Stimulated activated naive B cell treated with anti-CD40 and anti-IgM and Interleukin-4, amounts not matched to agents 10 μg/mL and 1 μg/mL and 100 μg/mL, for 72 hours (primary cell): ENCODE data around the gene ELN.

ENCODE experiments used
- ATAC-seq, 2 donors: fragments of 150-1000 bp; cut with Tn5 transposase; replicated peaks; 2 replicates each; pipeline ENCODE4 v1.10.0; 2021; ENCODE audit warnings: moderate library complexity in 1 of 2
- DNase-seq: peaks from one replicate; pipeline ENCODE4 v3.0.0; 2021
- H3K27ac Mint-ChIP-seq: one replicate; pipeline ENCODE4 v1.8.0; 2022; ENCODE audit warnings: mild to moderate bottlenecking, mixed read lengths
- H3K27me3 Mint-ChIP-seq, 2 donors: one replicate each; pipeline ENCODE4 v1.8.0; 2022; ENCODE audit warnings: mixed read lengths in 2 of 2
- H3K36me3 Mint-ChIP-seq, 2 donors: one replicate each; pipeline ENCODE4 v1.8.0; 2022; ENCODE audit warnings: mixed read lengths in 2 of 2, mild to moderate bottlenecking in 1 of 2
- H3K4me1 Mint-ChIP-seq, 2 donors: one replicate each; pipeline ENCODE4 v1.8.0; 2022; ENCODE audit warnings: mixed read lengths in 2 of 2, mild to moderate bottlenecking in 1 of 2
- H3K4me3 Mint-ChIP-seq, 2 donors: one replicate each; pipeline ENCODE4 v1.8.0; 2022; ENCODE audit warnings: mild to moderate bottlenecking in 2 of 2, mixed read lengths in 2 of 2, moderate library complexity in 1 of 2
- H3K9me3 Mint-ChIP-seq, 2 donors: one replicate each; pipeline ENCODE4 v1.8.0; 2022; ENCODE audit warnings: mixed read lengths in 2 of 2, mild to moderate bottlenecking in 1 of 2

Gene ELN

DNA sequence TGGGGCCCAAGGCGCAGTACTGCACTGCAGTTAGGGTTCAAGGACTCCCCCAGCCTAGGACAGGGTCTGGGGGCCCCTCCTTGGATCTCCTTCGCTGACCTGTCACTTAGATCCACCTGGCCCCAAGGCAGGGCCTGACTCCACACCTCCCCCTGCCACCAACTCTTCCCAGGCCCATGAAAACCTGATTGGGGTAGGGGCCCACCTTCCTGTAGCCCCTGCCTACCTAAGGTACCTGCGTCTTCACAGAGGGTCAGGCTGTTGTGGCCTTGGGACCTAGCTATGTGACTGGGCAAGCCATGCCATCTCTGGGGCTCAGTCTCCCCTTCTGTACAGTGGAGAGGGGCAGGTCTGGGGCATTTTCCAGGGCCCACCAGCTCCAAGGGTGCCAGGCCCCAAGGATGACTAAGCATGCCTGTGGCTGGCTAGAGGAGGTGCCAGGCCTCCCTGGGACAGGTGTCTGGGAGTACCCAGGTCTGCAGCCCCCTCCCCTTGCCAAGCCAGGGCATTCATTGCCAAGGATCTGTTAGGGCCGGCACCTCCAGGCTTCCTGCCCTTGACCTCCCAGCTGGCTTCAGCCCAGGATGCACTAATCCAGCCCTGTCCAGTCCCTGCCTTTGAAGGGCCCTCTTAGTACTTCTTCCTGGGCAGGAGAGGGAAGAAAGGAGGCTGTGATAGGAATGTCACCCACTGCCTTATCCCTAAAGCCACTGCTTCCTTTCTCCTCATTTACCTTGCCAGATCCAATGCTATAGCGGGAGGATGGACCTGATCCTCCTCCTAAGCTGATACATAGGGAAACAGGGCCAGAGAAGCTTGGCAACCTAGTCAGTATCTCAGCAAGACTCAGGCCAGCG lies 57.0 kb downstream of the ELN start:
- Mint-ChIP-seq H3K4me3 (peak overlapping the region; percentile 84 to 91), H3K4me1 (peaks cover 18 to 20% of the 10 kb centered on the region in 2 donors), H3K9me3 (no peaks in the 10 kb centered on the region), H3K36me3 (peaks cover 23 to 32% of the 10 kb centered on the region in 2 donors), H3K27ac (peak overlapping the region; percentile 75), H3K27me3 (no peaks in the 10 kb centered on the region)
- DNase-seq (no peak), ATAC-seq (no peak)

DNA sequence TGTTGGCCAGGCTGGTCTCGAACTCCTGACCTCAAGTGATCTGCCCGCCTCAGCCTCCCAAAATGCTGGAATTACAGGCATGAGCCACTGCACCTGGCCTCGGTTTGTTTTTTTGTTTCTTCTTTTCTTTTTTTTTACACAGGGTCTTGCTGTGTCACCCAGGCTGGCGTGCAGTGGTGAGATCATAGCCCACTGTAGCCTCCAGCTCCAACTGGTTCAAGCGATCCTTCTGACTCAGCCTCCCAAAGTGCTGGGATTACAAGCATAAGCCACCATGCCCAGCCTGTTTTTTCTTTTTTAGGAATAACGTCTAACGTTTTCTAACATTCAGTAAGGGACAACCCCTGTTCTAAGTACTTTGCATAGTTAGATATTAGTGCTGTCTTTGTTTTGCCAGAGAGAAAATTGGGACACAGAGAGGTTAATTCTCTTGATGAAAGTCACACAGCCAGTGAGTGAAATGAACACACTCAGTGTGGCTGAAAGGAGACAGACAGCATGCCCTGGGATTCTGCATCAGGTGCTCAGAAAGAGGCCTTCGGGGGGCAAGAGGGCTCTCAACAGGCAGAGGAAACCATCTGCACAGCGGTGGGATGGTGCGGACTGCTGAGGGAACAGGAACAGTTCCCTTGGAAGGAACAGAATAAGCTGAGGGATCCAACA lies 59.9 kb downstream of the ELN start:
- H3K27me3 Mint-ChIP-seq: no peaks in the 10 kb centered on the region
- H3K27ac Mint-ChIP-seq: no peak overlapping the region
- no peaks in the 10 kb centered on the region for H3K9me3 Mint-ChIP-seq
- DNase-seq (no peak), ATAC-seq (no peak)
- peaks cover 26 to 32% of the 10 kb centered on the region in 2 donors for H3K36me3 Mint-ChIP-seq
- peaks cover 26 to 29% of the 10 kb centered on the region in 2 donors for H3K4me1 Mint-ChIP-seq
- no peak overlapping the region for H3K4me3 Mint-ChIP-seq

GRCh38 chr7:74092321-74092963 lies 64.5 kb downstream of the ELN start:
- peak in 1 of 2 donors; percentile 1 for ATAC-seq
- H3K4me1 Mint-ChIP-seq: peaks cover 24 to 32% of the 10 kb centered on the region in 2 donors
- H3K4me3 Mint-ChIP-seq: peak overlapping the region; percentile 90 to 94
- DNase-seq: no peak
- peaks cover 25 to 32% of the 10 kb centered on the region in 2 donors for H3K36me3 Mint-ChIP-seq
- no peaks in the 10 kb centered on the region for H3K27me3 Mint-ChIP-seq
- H3K9me3 Mint-ChIP-seq: no peaks in the 10 kb centered on the region
- peak overlapping the region; percentile 97 for H3K27ac Mint-ChIP-seq

- H3K4me3 Mint-ChIP-seq: peak overlapping the region; percentile 90 to 94
- peaks cover 27 to 33% of the 10 kb centered on the region in 2 donors for H3K36me3 Mint-ChIP-seq
- DNase-seq (peak; percentile 59), ATAC-seq (peak; percentile 69 to 71)
- H3K27me3 Mint-ChIP-seq: no peaks in the 10 kb centered on the region
- H3K4me1 Mint-ChIP-seq: peaks cover 28 to 32% of the 10 kb centered on the region in 2 donors
- H3K9me3 Mint-ChIP-seq: no peaks in the 10 kb centered on the region
- peak overlapping the region; percentile 97 for H3K27ac Mint-ChIP-seq
Measured at GRCh38 chr7:74092964-74093471, 65.0 kb downstream of the ELN start.

GRCh38 chr7:74093671-74094223 lies 65.8 kb downstream of the ELN start:
- Mint-ChIP-seq H3K36me3 (peaks cover 30 to 35% of the 10 kb centered on the region in 2 donors), H3K27me3 (no peaks in the 10 kb centered on the region), H3K4me3 (peak overlapping the region; percentile 90 to 94), H3K9me3 (no peaks in the 10 kb centered on the region), H3K27ac (peak overlapping the region; percentile 97), H3K4me1 (peaks cover 31 to 32% of the 10 kb centered on the region in 2 donors)
- ATAC-seq (peak; percentile 28 to 30), DNase-seq (no peak)

DNA sequence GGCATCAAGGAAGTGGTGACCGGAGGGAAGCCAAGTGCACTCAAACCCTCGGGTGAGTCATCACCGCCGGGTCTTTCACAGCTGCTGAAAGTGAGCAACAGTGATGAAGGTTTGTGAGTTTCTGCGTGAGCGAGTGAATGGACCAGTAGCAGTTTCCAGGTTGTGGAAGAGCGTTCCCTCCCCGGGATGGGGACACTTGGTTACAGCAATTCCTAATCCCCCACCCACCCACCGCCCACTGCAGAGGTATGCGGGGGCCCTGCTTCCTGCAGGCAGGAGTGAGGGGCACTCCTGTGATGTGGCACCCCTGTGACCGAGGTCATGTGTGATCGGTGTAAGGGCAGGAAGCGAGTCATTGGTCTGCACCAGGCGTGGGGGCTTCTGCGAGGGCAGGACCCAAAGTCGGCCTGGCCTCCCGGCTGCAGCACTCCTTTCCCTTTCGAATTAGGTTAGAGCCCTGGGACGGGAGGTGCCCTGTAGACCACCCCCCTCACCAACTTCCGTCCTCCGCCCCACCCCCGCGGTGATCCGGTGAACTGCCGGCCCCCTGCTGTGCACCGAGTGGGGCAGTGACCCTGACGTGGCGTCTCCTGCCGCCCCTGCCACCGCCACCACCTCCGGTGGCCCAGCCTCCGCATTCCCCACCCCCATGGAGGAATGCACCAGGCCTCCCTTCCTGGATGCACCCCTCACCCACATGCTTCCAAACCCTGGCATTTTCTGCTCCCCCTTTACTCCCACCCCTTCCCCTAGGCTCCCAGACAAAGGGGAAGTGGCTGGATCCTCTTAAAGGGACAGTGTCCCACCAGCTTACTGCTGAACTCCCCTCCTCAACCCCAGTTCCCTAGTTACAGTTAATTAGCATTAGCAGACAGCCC lies 66.5 kb downstream of the ELN start:
- Mint-ChIP-seq H3K4me3 (peak overlapping the region; percentile 90 to 94), H3K27ac (peak overlapping the region; percentile 97), H3K9me3 (no peaks in the 10 kb centered on the region), H3K36me3 (peaks cover 27 to 33% of the 10 kb centered on the region in 2 donors), H3K4me1 (peaks cover 35 to 37% of the 10 kb centered on the region in 2 donors), H3K27me3 (no peaks in the 10 kb centered on the region)
- ATAC-seq: peak; percentile 76 to 79
- peak; percentile 64 for DNase-seq

DNA sequence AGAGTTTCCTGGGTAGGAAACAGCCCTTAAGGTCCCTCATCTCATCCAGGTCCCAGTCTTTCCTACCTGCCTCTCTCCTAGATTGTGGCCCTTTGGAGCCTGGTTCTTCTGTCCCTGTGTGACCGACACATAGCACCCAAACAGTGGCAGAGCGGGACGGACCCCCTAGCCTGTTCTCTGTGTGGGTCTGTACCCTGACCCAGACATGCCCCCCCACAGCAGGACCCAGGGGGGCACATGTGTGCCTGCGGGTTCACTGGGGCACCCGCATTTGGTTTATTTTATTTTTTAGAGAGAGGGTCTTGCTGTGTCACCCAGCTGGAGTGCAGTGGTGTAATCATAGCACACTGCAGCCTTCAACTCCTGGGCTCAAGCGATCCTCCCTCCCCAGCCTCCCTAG lies 67.2 kb downstream of the ELN start:
- H3K27ac Mint-ChIP-seq: peak overlapping the region; percentile 97
- peaks cover 30 to 36% of the 10 kb centered on the region in 2 donors for H3K36me3 Mint-ChIP-seq
- H3K27me3 Mint-ChIP-seq: no peaks in the 10 kb centered on the region
- ATAC-seq: no peak
- peaks cover 37 to 41% of the 10 kb centered on the region in 2 donors for H3K4me1 Mint-ChIP-seq
- DNase-seq: no peak
- H3K9me3 Mint-ChIP-seq: no peaks in the 10 kb centered on the region
- H3K4me3 Mint-ChIP-seq: peak overlapping the region; percentile 90 to 94

DNA sequence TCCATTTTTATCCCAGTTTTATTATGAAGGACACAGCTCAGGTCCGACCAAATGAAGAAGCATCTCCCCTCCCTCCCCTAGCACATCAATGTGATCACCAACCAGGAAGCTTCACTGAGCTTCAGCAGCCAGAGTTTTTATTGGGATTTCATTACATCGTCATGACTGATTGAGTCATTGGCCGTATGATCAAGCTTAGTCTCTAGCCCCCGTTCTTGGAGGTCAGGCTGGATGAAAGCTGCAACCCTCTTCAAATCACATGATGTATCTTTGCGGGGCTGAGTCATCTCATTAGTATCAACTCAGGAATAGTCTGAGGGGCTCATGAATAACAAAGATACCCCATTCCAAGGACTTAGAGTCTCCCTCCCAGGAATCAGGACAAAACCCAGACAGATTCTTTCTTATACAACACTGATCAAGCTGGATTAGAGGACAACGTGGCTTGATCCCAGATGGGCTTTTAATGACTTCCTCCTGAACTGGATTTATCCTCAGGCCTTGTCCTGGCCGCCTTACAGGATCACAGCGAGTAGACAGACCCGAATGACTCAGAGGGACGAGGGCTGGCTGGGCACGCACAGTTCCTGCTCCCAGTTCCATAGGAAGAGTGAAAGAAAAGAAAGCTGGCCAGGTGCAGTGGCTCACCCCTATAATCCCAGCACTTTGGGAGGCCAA lies 70.1 kb downstream of the ELN start:
- H3K36me3 Mint-ChIP-seq: peaks cover 38 to 53% of the 10 kb centered on the region in 2 donors
- ATAC-seq (no peak), DNase-seq (no peak)
- no peaks in the 10 kb centered on the region for H3K9me3 Mint-ChIP-seq
- peak overlapping the region; percentile 14 for H3K27ac Mint-ChIP-seq
- no peak overlapping the region for H3K4me3 Mint-ChIP-seq
- no peaks in the 10 kb centered on the region for H3K27me3 Mint-ChIP-seq
- peaks cover 36 to 46% of the 10 kb centered on the region in 2 donors for H3K4me1 Mint-ChIP-seq

- peaks cover 40 to 60% of the 10 kb centered on the region in 2 donors for H3K36me3 Mint-ChIP-seq
- H3K4me1 Mint-ChIP-seq: peaks cover 31 to 37% of the 10 kb centered on the region in 2 donors
Measured at GRCh38 chr7:74099031-74099430, 71.1 kb downstream of the ELN start.

GRCh38 chr7:74101061-74101681 lies 73.2 kb downstream of the ELN start:
- H3K4me1 Mint-ChIP-seq: peaks cover 23 to 26% of the 10 kb centered on the region in 2 donors
- ATAC-seq (peak; percentile 95 to 96), DNase-seq (peak; percentile 74)
- no peaks in the 10 kb centered on the region for H3K9me3 Mint-ChIP-seq
- H3K27ac Mint-ChIP-seq: peak overlapping the region; percentile 92
- peak overlapping the region; percentile 39 to 62 for H3K4me3 Mint-ChIP-seq
- H3K36me3 Mint-ChIP-seq: peaks cover 47 to 67% of the 10 kb centered on the region in 2 donors
- H3K27me3 Mint-ChIP-seq: no peaks in the 10 kb centered on the region

More at GRCh38 chr7:74099031-74099430, 71.1 kb downstream of the ELN start:
- H3K27me3 Mint-ChIP-seq: no peaks in the 10 kb centered on the region
- DNase-seq: no peak
- no peaks in the 10 kb centered on the region for H3K9me3 Mint-ChIP-seq
- H3K27ac Mint-ChIP-seq: peak overlapping the region; percentile 20
- no peak overlapping the region for H3K4me3 Mint-ChIP-seq
- ATAC-seq: no peak

- no peak for ATAC-seq
- H3K4me3 Mint-ChIP-seq: no peak overlapping the region
Measured at GRCh38 chr7:74103219-74103772, 75.3 kb downstream of the ELN start.

GRCh38 chr7:74104702-74105101 lies 76.7 kb downstream of the ELN start:
- no peak overlapping the region for H3K4me3 Mint-ChIP-seq
- ATAC-seq (no peak), DNase-seq (no peak)
- no peaks in the 10 kb centered on the region for H3K27me3 Mint-ChIP-seq
- no peak overlapping the region for H3K27ac Mint-ChIP-seq
- peaks cover 44 to 66% of the 10 kb centered on the region in 2 donors for H3K36me3 Mint-ChIP-seq
- no peaks in the 10 kb centered on the region for H3K9me3 Mint-ChIP-seq
- H3K4me1 Mint-ChIP-seq: peaks cover 11 to 21% of the 10 kb centered on the region in 2 donors

More at GRCh38 chr7:74103219-74103772, 75.3 kb downstream of the ELN start:
- no peak overlapping the region for H3K27ac Mint-ChIP-seq
- DNase-seq: no peak
- no peaks in the 10 kb centered on the region for H3K27me3 Mint-ChIP-seq
- peaks cover 15 to 26% of the 10 kb centered on the region in 2 donors for H3K4me1 Mint-ChIP-seq
- H3K9me3 Mint-ChIP-seq: no peaks in the 10 kb centered on the region
- peaks cover 45 to 67% of the 10 kb centered on the region in 2 donors for H3K36me3 Mint-ChIP-seq
